ENCODE data around the gene POLR3H.

DNA sequence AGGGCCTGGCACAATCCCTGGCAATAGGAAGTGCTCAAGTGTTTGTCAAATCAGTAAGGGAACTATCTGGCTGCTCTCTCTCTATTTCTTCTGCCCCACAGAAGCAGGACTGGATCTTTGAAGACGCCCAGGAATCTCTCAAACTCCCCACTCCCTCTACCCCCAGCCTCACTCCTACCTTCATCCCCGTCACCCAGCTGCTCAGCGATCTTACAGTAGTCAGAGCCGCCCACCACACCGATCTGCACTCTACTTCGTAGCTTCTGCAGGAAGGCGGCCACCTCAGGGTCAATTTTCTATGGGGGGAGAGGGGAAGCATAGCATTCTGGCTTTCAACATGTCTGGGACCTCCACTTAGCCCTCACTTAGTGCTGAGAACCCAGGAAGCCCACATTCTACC lies 41.6 kb upstream of the POLR3H start:
- no peak for TF ChIP-seq POLR2A (IDR thresholded peaks at IDR 0.05; ENCODE audit: low read depth, low read length)
- TF ChIP-seq POLR2AphosphoS5 (IDR thresholded peaks at IDR 0.05; ENCODE audit: low read depth, low read length), result no peak

Measured in GM12891 (cell line).